DND-41 (cell line): Measurements from ENCODE around the gene ZBED2.

Experiments used
- EZH2 ChIP-seq: IDR thresholded peaks from 3 replicates; pipeline ENCODE4 v1.6.1; 2012; ENCODE audit warnings: borderline replicate concordance, low read depth, mild to moderate bottlenecking, moderate library complexity, low read length, inconsistent platforms; ENCODE audit not compliant: severe bottlenecking
- TF ChIP-seq, protein P1 (sequence below): IDR thresholded peaks from 2 replicates; pipeline ENCODE4 v1.5.1; 2012; ENCODE audit warnings: borderline replicate concordance, low read length, moderate library complexity, mild to moderate bottlenecking; ENCODE audit not compliant: poor library complexity, severe bottlenecking; ENCODE audit errors: extremely low read depth

DNA sequence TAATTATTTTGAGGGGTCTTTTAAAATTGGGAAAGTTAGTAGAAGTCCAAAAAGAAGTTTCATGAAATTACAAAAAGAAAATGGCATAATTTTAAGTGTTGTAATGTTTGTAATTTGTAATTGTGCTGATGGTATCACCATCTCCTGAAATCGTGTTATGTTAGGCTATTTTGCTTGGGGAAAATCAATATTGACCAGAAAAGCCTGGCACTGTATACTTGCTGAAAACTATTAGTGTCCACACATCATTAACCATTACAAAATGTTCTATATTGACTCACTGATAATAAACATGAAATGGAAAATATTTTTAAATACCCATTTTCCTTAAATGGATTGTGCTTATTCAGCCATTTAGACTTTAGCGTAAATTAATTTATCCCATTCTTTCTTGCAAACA is 40.3 kb upstream of the ZBED2 start:
- TF ChIP-seq, protein P1, sequence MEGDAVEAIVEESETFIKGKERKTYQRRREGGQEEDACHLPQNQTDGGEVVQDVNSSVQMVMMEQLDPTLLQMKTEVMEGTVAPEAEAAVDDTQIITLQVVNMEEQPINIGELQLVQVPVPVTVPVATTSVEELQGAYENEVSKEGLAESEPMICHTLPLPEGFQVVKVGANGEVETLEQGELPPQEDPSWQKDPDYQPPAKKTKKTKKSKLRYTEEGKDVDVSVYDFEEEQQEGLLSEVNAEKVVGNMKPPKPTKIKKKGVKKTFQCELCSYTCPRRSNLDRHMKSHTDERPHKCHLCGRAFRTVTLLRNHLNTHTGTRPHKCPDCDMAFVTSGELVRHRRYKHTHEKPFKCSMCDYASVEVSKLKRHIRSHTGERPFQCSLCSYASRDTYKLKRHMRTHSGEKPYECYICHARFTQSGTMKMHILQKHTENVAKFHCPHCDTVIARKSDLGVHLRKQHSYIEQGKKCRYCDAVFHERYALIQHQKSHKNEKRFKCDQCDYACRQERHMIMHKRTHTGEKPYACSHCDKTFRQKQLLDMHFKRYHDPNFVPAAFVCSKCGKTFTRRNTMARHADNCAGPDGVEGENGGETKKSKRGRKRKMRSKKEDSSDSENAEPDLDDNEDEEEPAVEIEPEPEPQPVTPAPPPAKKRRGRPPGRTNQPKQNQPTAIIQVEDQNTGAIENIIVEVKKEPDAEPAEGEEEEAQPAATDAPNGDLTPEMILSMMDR = no peak
- TF ChIP-seq EZH2 = no peak
